ENCODE measurements around the gene EIF2AK3.

GRCh38 chr2:88600038-88600465, 27.2 kb downstream of the EIF2AK3 start:
- no peak for TF ChIP-seq POLR2A (IDR thresholded peaks at IDR 0.05; ENCODE audit: low read depth)
- no peak for TF ChIP-seq CTCF (IDR thresholded peaks at IDR 0.05)
- peak; percentile 41 to 50 for TF ChIP-seq POLR2AphosphoS5 (IDR thresholded peaks at IDR 0.05)
- no peak for TF ChIP-seq EP300 (IDR thresholded peaks at IDR 0.05)
